Keratinocyte (primary cell): ENCODE measurements around the gene CASR. TPM values are rescaled to one million over a fixed set of nuclear protein-coding genes. Genes with fewer than 3 reads are reported as not detected.
A peak's percentile ranks its signal among the peaks of the same experiment; 100 is the strongest.

Experiments
- DNase-seq: peaks from one replicate; pipeline ENCODE4 v3.0.0-alpha.2; 2011; ENCODE audit warnings: low read depth, missing footprints, low spot score
- FAIRE-seq: peaks from 2 replicates; lab custom pipeline; 2011; peaks lifted over from hg19 to GRCh38; lab: Jason Lieb, UNC
- H2AFZ ChIP-seq: 2 replicates; pipeline ENCODE4 v1.6.0; 2012; ENCODE audit warnings: low read length, control low read depth, inconsistent platforms; ENCODE audit not compliant: control insufficient read depth
- H3K27ac ChIP-seq: 2 replicates; pipeline ENCODE4 v1.5.1; 2011; ENCODE audit warnings: low read length; ENCODE audit not compliant: control insufficient read depth, insufficient read depth
- H3K27me3 ChIP-seq: 3 replicates; pipeline ENCODE4 v1.6.0; 2011; ENCODE audit warnings: low read length; ENCODE audit not compliant: control insufficient read depth, insufficient read depth; ENCODE audit errors: extremely low read depth
- H3K36me3 ChIP-seq, 2 experiments: 2 replicates in 1 of 2; 3 replicates in 1 of 2; pipeline ENCODE4 v1.5.1; 2011; ENCODE audit warnings: low read length in 2 of 2, mild to moderate bottlenecking in 1 of 2; ENCODE audit not compliant: control insufficient read depth in 2 of 2, insufficient read depth in 2 of 2; ENCODE audit errors: extremely low read depth in 1 of 2
- H3K4me1 ChIP-seq: 3 replicates; pipeline ENCODE4 v1.5.1; 2011; ENCODE audit warnings: low read length; ENCODE audit not compliant: control insufficient read depth, insufficient read depth; ENCODE audit errors: extremely low read depth
- H3K4me2 ChIP-seq: 3 replicates; pipeline ENCODE4 v1.6.0; 2011; ENCODE audit warnings: low read depth, low read length; ENCODE audit not compliant: control insufficient read depth, insufficient read depth; ENCODE audit errors: extremely low read depth
- H3K4me3 ChIP-seq, 3 experiments: fragments of 200-600 bp in 1 of 3; sonication (generic) in 1 of 3; 2 replicates in 2 of 3; 3 replicates in 1 of 3; pipeline ENCODE4 v1.5.1; 2011 to 2016; ENCODE audit warnings: low read length in 3 of 3, mild to moderate bottlenecking in 3 of 3, control low read depth in 2 of 3, inconsistent platforms in 1 of 3, low read depth in 1 of 3, mixed read lengths in 1 of 3, mixed run types in 1 of 3, moderate library complexity in 1 of 3; ENCODE audit not compliant: control insufficient read depth in 2 of 3, insufficient read depth in 2 of 3; ENCODE audit errors: extremely low read depth in 1 of 3
- H3K79me2 ChIP-seq: 2 replicates; pipeline ENCODE4 v1.6.0; 2012; ENCODE audit warnings: low read length; ENCODE audit not compliant: control insufficient read depth, insufficient read depth
- H3K9ac ChIP-seq: 3 replicates; pipeline ENCODE4 v1.6.0; 2011; ENCODE audit warnings: low read length; ENCODE audit not compliant: control insufficient read depth, insufficient read depth; ENCODE audit errors: extremely low read depth
- H3K9me1 ChIP-seq: 3 replicates; pipeline ENCODE4 v1.6.0; 2011; ENCODE audit warnings: low read length; ENCODE audit not compliant: control insufficient read depth, insufficient read depth; ENCODE audit errors: extremely low read depth
- H3K9me3 ChIP-seq: 2 replicates; pipeline ENCODE4 v1.5.1; 2012; ENCODE audit warnings: low read depth, low read length; ENCODE audit not compliant: control insufficient read depth
- H4K20me1 ChIP-seq: 3 replicates; pipeline ENCODE4 v1.6.0; 2011; ENCODE audit warnings: low read length; ENCODE audit not compliant: control insufficient read depth, insufficient read depth; ENCODE audit errors: extremely low read depth
- EZH2 ChIP-seq: IDR thresholded peaks from one replicate; pipeline ENCODE4 v1.6.1; 2012; ENCODE audit warnings: inconsistent platforms, mild to moderate bottlenecking, low read length, moderate library complexity
- dilution Hi-C: fragments of 300-500 bp; cut with MboI; formaldehyde crosslinking; loops from one replicate; pipeline ENCODE4 v1.7.0; 2020; ENCODE audit warnings: low sequenced_read_pairs; ENCODE audit not compliant: extremely low pct_ligation_motif_present
- polyA plus RNA-seq, 5 experiments: library from polyadenylated mRNA; depleted of rRNA in 3 of 5; stranded (reverse) in 3 of 5; stranded (forward) in 1 of 5; unstranded in 1 of 5; fragments of >200 nt; gene quantifications; 1 replicate in 1 of 5; 2 replicates in 3 of 5; 3 replicates in 1 of 5; pipeline versions ENCODE4 v1.2.1 to v1.2.3, GENCODE V29; 2011 to 2012; ENCODE audit warnings: missing spikeins in 2 of 5, low read depth in 1 of 5, low replicate concordance in 1 of 5
- TF ChIP-seq, protein P1 (sequence below), 3 experiments: IDR thresholded peaks in 1 of 3; conservative IDR thresholded peaks in 1 of 3; optimal IDR thresholded peaks in 1 of 3; 2 replicates in 2 of 3; 3 replicates in 1 of 3; pipeline versions ENCODE3 to v1.5.1; 2011; ENCODE audit warnings: low read length in 3 of 3, mild to moderate bottlenecking in 3 of 3, moderate library complexity in 2 of 3, control low read depth in 1 of 3, inconsistent platforms in 1 of 3; ENCODE audit not compliant: insufficient read depth in 2 of 3; ENCODE audit errors: extremely low read depth in 1 of 3

The CASR gene
- polyA plus RNA-seq, 1 donor (not counting 4 experiments of a cell fraction or from before 2014, with no cell fraction given), result not detected

DNA sequence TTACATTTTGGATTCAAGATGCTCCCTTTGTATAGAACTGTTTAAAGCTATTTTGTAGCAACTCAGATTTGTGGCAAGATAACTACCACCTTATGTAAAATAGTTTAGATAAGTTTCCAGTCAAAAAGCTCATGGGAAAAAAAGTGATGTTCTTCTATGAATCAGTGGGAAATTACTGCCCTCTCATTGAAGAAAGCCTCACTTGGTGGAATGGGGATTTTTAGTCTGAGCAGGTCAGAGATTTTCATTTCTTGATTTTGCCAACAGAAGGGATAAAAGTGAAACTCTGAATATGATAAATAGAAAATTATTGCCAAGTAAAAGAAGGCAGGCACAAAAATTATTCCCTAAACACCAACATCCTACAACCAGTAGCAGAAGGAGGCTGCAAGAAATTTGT lies 115.7 kb downstream of the CASR start:
- Histone ChIP-seq H3K9ac (no peak overlapping the region), H4K20me1 (no peaks in the 10 kb centered on the region), H2AFZ (no peak overlapping the region), H3K9me1 (no peaks in the 10 kb centered on the region), H3K9me3 (no peaks in the 10 kb centered on the region), H3K36me3 (no peaks in the 10 kb centered on the region), H3K79me2 (no peaks in the 10 kb centered on the region), H3K27me3 (no peaks in the 10 kb centered on the region), H3K4me3 (no peak overlapping the region), H3K27ac (no peak overlapping the region), H3K4me2 (no peak overlapping the region), H3K4me1 (peaks cover 11% of the 10 kb centered on the region)
- FAIRE-seq (no peak), DNase-seq (no peak)
- dilution Hi-C loops, result no loop called here
- no peak for TF ChIP-seq EZH2
- TF ChIP-seq, protein P1, sequence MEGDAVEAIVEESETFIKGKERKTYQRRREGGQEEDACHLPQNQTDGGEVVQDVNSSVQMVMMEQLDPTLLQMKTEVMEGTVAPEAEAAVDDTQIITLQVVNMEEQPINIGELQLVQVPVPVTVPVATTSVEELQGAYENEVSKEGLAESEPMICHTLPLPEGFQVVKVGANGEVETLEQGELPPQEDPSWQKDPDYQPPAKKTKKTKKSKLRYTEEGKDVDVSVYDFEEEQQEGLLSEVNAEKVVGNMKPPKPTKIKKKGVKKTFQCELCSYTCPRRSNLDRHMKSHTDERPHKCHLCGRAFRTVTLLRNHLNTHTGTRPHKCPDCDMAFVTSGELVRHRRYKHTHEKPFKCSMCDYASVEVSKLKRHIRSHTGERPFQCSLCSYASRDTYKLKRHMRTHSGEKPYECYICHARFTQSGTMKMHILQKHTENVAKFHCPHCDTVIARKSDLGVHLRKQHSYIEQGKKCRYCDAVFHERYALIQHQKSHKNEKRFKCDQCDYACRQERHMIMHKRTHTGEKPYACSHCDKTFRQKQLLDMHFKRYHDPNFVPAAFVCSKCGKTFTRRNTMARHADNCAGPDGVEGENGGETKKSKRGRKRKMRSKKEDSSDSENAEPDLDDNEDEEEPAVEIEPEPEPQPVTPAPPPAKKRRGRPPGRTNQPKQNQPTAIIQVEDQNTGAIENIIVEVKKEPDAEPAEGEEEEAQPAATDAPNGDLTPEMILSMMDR (optimal IDR thresholded peaks at IDR 0.05 in 1 of 3, IDR thresholded peaks at IDR 0.05 in 1 of 3, conservative IDR thresholded peaks at IDR 0.05 in 1 of 3; ENCODE audit: extremely low read depth in 1 of 3, insufficient read depth in 2 of 3, low read length in 3 of 3), result no peak

DNA sequence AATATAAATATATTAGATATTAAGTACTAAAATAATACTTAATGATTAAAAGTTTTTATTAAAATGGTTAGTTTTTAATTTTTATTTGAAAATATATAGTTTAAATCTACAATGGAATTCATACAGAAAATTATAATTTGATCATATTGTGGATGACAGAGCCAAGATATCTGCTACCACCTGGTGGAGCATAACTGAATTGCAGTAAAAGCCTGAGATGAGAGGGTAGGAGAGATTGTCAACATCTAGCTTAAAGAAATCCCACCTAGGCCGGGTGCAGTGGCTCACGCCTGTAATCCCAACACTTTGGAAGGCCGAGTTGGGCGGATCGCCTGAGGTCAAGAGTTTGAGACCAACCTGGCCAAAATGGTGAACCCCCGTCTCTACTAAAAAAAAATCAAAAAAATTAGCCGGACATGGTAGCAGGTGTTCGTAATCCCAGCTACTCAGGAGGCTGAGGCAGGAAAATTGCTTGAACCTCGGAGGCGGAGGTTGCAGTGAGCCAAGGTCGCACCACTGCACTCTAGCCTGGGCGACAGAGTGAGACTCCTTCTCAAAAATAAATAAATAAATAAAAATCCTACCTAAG lies 116.5 kb downstream of the CASR start:
- TF ChIP-seq, protein P1 (optimal IDR thresholded peaks at IDR 0.05 in 1 of 3, IDR thresholded peaks at IDR 0.05 in 1 of 3, conservative IDR thresholded peaks at IDR 0.05 in 1 of 3; ENCODE audit: extremely low read depth in 1 of 3, insufficient read depth in 2 of 3, low read length in 3 of 3), result peak; percentile 44 to 57 (median 52)
- TF ChIP-seq EZH2, result no peak
- DNase-seq (no peak), FAIRE-seq (no peak)
- H2AFZ ChIP-seq, result no peak overlapping the region
- H3K9me3 ChIP-seq, result no peaks in the 10 kb centered on the region
- H3K4me1 ChIP-seq, result peaks cover 4% of the 10 kb centered on the region
- H4K20me1 ChIP-seq, result no peaks in the 10 kb centered on the region
- H3K4me3 ChIP-seq, result no peak overlapping the region
- no peak overlapping the region for H3K9ac ChIP-seq
- no peak overlapping the region for H3K27ac ChIP-seq
- H3K27me3 ChIP-seq, result no peaks in the 10 kb centered on the region
- dilution Hi-C loops, result no loop called here
- H3K9me1 ChIP-seq, result no peaks in the 10 kb centered on the region
- H3K36me3 ChIP-seq, result no peaks in the 10 kb centered on the region
- no peaks in the 10 kb centered on the region for H3K79me2 ChIP-seq
- H3K4me2 ChIP-seq, result no peak overlapping the region
